ENCODE data around the gene EZH2. TPM values are rescaled to one million over a fixed set of nuclear protein-coding genes. Genes with fewer than 3 reads are reported as not detected.

Gene EZH2
- total and polyA plus RNA-seq, 2 of the 4 experiments (the other 2 are of a cell fraction) = 13.1 to 19.8 TPM

DNA sequence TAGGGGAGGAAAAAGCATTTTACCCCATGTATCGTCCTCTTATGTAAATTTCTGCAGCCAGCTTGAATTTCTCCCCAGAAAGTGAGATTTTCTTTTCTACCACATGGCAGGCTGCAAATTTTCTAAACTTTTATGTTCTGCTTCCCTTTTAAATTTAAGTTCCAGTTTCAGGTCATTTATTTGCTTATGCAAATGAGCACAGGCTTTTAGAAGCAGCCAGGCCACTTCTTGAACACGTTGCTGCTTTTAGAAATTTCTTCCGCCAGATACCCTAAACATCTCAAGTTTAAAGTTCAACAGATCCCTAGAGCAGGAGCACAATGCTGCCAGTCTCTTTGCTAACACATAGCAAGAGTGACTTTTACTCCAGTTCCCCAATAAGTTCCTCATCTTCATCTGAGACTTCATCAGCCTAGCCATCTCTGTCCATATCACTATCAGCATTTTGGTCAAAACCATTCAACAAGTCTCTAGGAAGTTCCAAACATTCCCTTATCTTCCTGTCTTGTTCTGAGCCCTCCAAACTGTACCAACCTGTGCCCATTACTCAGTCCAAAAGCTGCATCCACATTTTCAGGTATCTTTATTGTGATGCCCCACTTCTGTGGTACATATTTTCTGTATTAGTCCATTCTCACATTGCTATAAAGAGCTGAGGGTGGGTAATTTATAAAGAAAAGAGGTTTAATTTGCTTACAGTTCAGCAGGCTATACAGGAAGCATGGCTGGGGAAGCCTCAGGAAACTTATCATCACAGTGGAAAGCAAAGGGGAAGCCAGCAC lies 16.3 kb downstream of the EZH2 start:
- Histone ChIP-seq H2AK5ac (ENCODE audit: low read depth, low read length) (no peak overlapping the region), H2BK20ac (ENCODE audit: low read depth, low read length) (no peak overlapping the region), H2BK15ac (ENCODE audit: low read depth, low read length) (no peak overlapping the region), H2BK5ac (ENCODE audit: low read depth, low read length, poor library complexity, severe bottlenecking) (no peak overlapping the region), H2BK120ac (ENCODE audit: low read depth, low read length) (no peak overlapping the region), H3K23ac (ENCODE audit: low read depth, low read length) (no peak overlapping the region), H3K56ac (ENCODE audit: extremely low read depth, insufficient read depth, low read length) (no peak overlapping the region), H4K5ac (ENCODE audit: low read depth, low read length) (no peak overlapping the region), H2AK9ac (replicated peaks; ENCODE audit: low read depth, low read length, poor library complexity) (no peak overlapping the region), H3K18ac (ENCODE audit: low read depth, low read length) (no peak overlapping the region), H3K9me3 (ENCODE audit: control insufficient read depth, insufficient read depth, low read length) (no peaks in the 10 kb centered on the region), H4K91ac (ENCODE audit: insufficient read depth, low read depth, low read length) (no peak overlapping the region), H3K27ac (ENCODE audit: insufficient read depth, low read length) (no peak overlapping the region), H3K4me1 (ENCODE audit: control insufficient read depth, insufficient read depth, low read length) (no peaks in the 10 kb centered on the region; the same call in 1 of the 2 replicates), H2AFZ (replicated peaks; ENCODE audit: low read length, poor library complexity) (no peak overlapping the region), H3K4ac (ENCODE audit: low read depth, low read length) (no peak overlapping the region), H3K14ac (replicated peaks; ENCODE audit: low read depth, low read length) (no peak overlapping the region), H3K36me3 (ENCODE audit: control insufficient read depth, insufficient read depth, low read length) (peaks cover 2% of the 10 kb centered on the region; the same call in 1 of the 2 replicates), H3K9ac (ENCODE audit: low read depth, low read length) (no peak overlapping the region), H3K9me1 (ENCODE audit: insufficient read depth, low read length) (0 out of 2 replicates have a peak, but pooled peaks cover 3% of the 10 kb centered on the region), H4K20me1 (ENCODE audit: insufficient read depth, low read length) (no peaks in the 10 kb centered on the region; the same call in 1 of the 2 replicates), H3K79me1 (ENCODE audit: low read depth in 1 of 2, low read length in 2 of 2) (peaks cover 17 to 59% of the 10 kb centered on the region in 2 experiments), H3K27me3 (ENCODE audit: control insufficient read depth, insufficient read depth, low read length) (no peaks in the 10 kb centered on the region), H4K8ac (ENCODE audit: low read depth in 2 of 2, low read length in 2 of 2) (no peak overlapping the region), H3K4me3 (ENCODE audit: insufficient read depth, low read depth, low read length) (no peak overlapping the region), H3K4me2 (ENCODE audit: low read depth, low read length) (no peak overlapping the region)
- TF ChIP-seq, protein P1, sequence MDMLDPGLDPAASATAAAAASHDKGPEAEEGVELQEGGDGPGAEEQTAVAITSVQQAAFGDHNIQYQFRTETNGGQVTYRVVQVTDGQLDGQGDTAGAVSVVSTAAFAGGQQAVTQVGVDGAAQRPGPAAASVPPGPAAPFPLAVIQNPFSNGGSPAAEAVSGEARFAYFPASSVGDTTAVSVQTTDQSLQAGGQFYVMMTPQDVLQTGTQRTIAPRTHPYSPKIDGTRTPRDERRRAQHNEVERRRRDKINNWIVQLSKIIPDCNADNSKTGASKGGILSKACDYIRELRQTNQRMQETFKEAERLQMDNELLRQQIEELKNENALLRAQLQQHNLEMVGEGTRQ (IDR thresholded peaks at IDR 0.05; ENCODE audit: low read depth, low read length) = no peak
- TF ChIP-seq CTCF (conservative IDR thresholded peaks at IDR 0.05; ENCODE audit: low read depth, low read length) = no peak
- ATAC-seq (ENCODE audit: low read depth) (no peak), DNase-seq (no peak)
- CTCF ChIA-PET = no interaction called here
- no TSS peak for BruUV-seq (replicated peaks)
- in situ Hi-C loops (cut with MboI; ENCODE audit: low sequenced_read_pairs) = no loop called here
- POLR2A ChIA-PET (ENCODE audit: unreplicated experiment) = no interaction called here
- WGBS, 2 experiments (ENCODE audit: extremely low coverage in 2 of 2, insufficient read length in 1 of 2) = 92% methylated on average over 2 of the region's 3 CpGs; no CpG with 5 or more reads in 1 of the 2 experiments
- dilution Hi-C loops (cut with HindIII; ENCODE audit: low sequenced_read_pairs, unreplicated experiment) = no loop called here
- intact Hi-C loops (cut with micrococcal nuclease) = no loop called here
